Upper lobe of left lung (tissue), 6 donors: ENCODE measurements around the gene TRIM44. TPM values are rescaled to one million over a fixed set of nuclear protein-coding genes. Genes with fewer than 3 reads are reported as not detected.

Experiments
- ATAC-seq, 2 donors: fragments of 200-7000 bp; cut with Tn5 transposase; one replicate each; pipeline ENCODE4 v1.9.1; 2022; ENCODE audit warnings: mild to moderate bottlenecking in 2 of 2, moderate library complexity in 2 of 2; ENCODE audit not compliant: low FRiP score in 2 of 2
- DNase-seq, 2 donors: peaks; one replicate each; pipeline ENCODE4 v3.0.0-alpha.2; 2019 to 2020
- H3K27ac ChIP-seq, 4 donors: fragments of 200-600 bp; sonication (generic); one replicate each; pipeline ENCODE4 v1.5.1; 2016 to 2019
- H3K27me3 ChIP-seq, 4 donors: fragments of 200-600 bp; sonication (generic); one replicate each; pipeline ENCODE4 v1.5.1; 2017 to 2019
- H3K36me3 ChIP-seq, 4 donors: fragments of 200-600 bp; sonication (generic); one replicate each; pipeline ENCODE4 v1.5.1; 2016 to 2019
- H3K4me1 ChIP-seq, 4 donors: fragments of 200-600 bp; sonication (generic); one replicate each; pipeline ENCODE4 v1.5.1; 2018 to 2019
- H3K4me3 ChIP-seq, 4 donors: fragments of 200-600 bp; sonication (generic); one replicate each; pipeline ENCODE4 v1.5.1; 2017 to 2019; ENCODE audit warnings: mild to moderate bottlenecking in 2 of 4, moderate library complexity in 1 of 4
- H3K9me3 ChIP-seq, 4 donors: fragments of 200-600 bp; sonication (generic); one replicate each; pipeline ENCODE4 v1.5.1; 2018 to 2019
- CTCF ChIP-seq, 6 experiments: fragments of 450-650 bp in 4 of 6; fragments of 200-600 bp in 2 of 6; sonication (generic) in 2 of 6; IDR thresholded peaks; one replicate each; pipeline ENCODE4 v1.5.1; 2016 to 2019; ENCODE audit warnings: antibody characterized with exemption in 6 of 6
- EP300 ChIP-seq, 4 donors: sonication (generic); formaldehyde crosslinking; IDR thresholded peaks; one replicate each; pipeline ENCODE4 v1.5.1; 2017; ENCODE audit warnings: antibody characterized with exemption in 4 of 4, control low read depth in 2 of 4
- POLR2A ChIP-seq, 4 donors: fragments of 450-650 bp; IDR thresholded peaks; one replicate each; pipeline ENCODE4 v1.5.1; 2016 to 2017; ENCODE audit warnings: antibody characterized with exemption in 4 of 4, mild to moderate bottlenecking in 2 of 4
- POLR2AphosphoS5 ChIP-seq, 2 donors: sonication (generic); formaldehyde crosslinking; IDR thresholded peaks; one replicate each; pipeline ENCODE4 v1.5.1; 2017; ENCODE audit warnings: antibody characterized with exemption in 2 of 2
- WGBS, 2 donors: methylation state at CpG; one replicate each; pipeline ENCODE4 v1.1.5; 2017 to 2018; 5-methylcytosine and 5-hydroxymethylcytosine counted together
- total RNA-seq, 6 donors: library from RNA; depleted of rRNA in 4 of 6; stranded (reverse); fragments of >200 nt in 4 of 6; gene quantifications; one replicate each; pipeline versions ENCODE4 v1.1.0 to v1.2.1, GENCODE V29; 2016 to 2021
- donor health status: DM: no; HTN: no; CAD: no; lungs with moderate emphysema.
- donor health status: DM: no; HTN: yes; CAD: no; lungs with severe emphysema.

Gene TRIM44
- total RNA-seq, 6 donors from 2014 or later, result 48.9 to 133 (median 64.0) TPM

- ATAC-seq, result no peak
- no peak for TF ChIP-seq EP300 (IDR thresholded peaks at IDR 0.05)
- WGBS, 2 donors, result 86 to 100% methylated on average over 1 of the region's 1 CpG
- no peak for DNase-seq
- H3K4me3 ChIP-seq, result no peak overlapping the region
- H3K27me3 ChIP-seq, result no peaks in the 10 kb centered on the region
- H3K4me1 ChIP-seq, result peaks cover 4 to 19% (median 10%) of the 10 kb centered on the region in 4 donors
- H3K36me3 ChIP-seq, result no peaks in the 10 kb centered on the region
- peak overlapping the region in 1 of 4 donors; percentile 1 for H3K27ac ChIP-seq
- no peaks in the 10 kb centered on the region for H3K9me3 ChIP-seq
Measured at GRCh38 chr11:35675901-35676610, 13.5 kb downstream of the TRIM44 start.

GRCh38 chr11:35676611-35676965 is 14.0 kb downstream of the TRIM44 start:
- TF ChIP-seq POLR2AphosphoS5 (IDR thresholded peaks at IDR 0.05) (no peak), POLR2A (IDR thresholded peaks at IDR 0.05) (no peak), EP300 (IDR thresholded peaks at IDR 0.05) (no peak), CTCF (IDR thresholded peaks at IDR 0.05) (no peak)
- H3K27ac ChIP-seq, result peak overlapping the region in 1 of 4 donors; percentile 1
- WGBS, 2 donors, result 83 to 88% methylated on average over 1 of the region's 1 CpG
- DNase-seq (no peak), ATAC-seq (no peak)
- no peak overlapping the region for H3K4me3 ChIP-seq
- H3K9me3 ChIP-seq, result no peaks in the 10 kb centered on the region
- no peaks in the 10 kb centered on the region for H3K36me3 ChIP-seq
- peaks cover 4 to 13% (median 7%) of the 10 kb centered on the region in 4 donors for H3K4me1 ChIP-seq
- no peaks in the 10 kb centered on the region for H3K27me3 ChIP-seq

- ATAC-seq (no peak), DNase-seq (no peak)
- Histone ChIP-seq H3K36me3 (no peaks in the 10 kb centered on the region), H3K27ac (no peak overlapping the region), H3K4me1 (peaks cover 4 to 21% (median 15%) of the 10 kb centered on the region in 4 donors), H3K9me3 (no peaks in the 10 kb centered on the region), H3K27me3 (no peaks in the 10 kb centered on the region), H3K4me3 (no peak overlapping the region)
- WGBS, 2 donors, result 94 to 97% methylated on average over 1 of the region's 1 CpG
- TF ChIP-seq POLR2AphosphoS5 (IDR thresholded peaks at IDR 0.05) (no peak), POLR2A (IDR thresholded peaks at IDR 0.05) (no peak), EP300 (IDR thresholded peaks at IDR 0.05) (no peak), CTCF (IDR thresholded peaks at IDR 0.05) (no peak)
Measured at GRCh38 chr11:35677904-35678303, 15.3 kb downstream of the TRIM44 start.

- Histone ChIP-seq H3K4me3 (no peak overlapping the region), H3K27ac (no peak overlapping the region), H3K36me3 (no peaks in the 10 kb centered on the region), H3K4me1 (peaks cover 4 to 23% (median 19%) of the 10 kb centered on the region in 4 donors), H3K27me3 (no peaks in the 10 kb centered on the region), H3K9me3 (no peaks in the 10 kb centered on the region)
- ATAC-seq (no peak), DNase-seq (no peak)
- TF ChIP-seq POLR2AphosphoS5 (IDR thresholded peaks at IDR 0.05) (no peak), CTCF (IDR thresholded peaks at IDR 0.05) (no peak), POLR2A (IDR thresholded peaks at IDR 0.05) (no peak), EP300 (IDR thresholded peaks at IDR 0.05) (no peak)
- WGBS, 2 donors, result 93 to 95% methylated on average over 4 of the region's 4 CpGs
Measured at GRCh38 chr11:35678471-35678870, 15.9 kb downstream of the TRIM44 start.

- no peaks in the 10 kb centered on the region for H3K27me3 ChIP-seq
- peaks cover 4 to 23% (median 20%) of the 10 kb centered on the region in 4 donors for H3K4me1 ChIP-seq
- WGBS, 2 donors, result 93 to 100% methylated on average over 1 of the region's 1 CpG
- no peaks in the 10 kb centered on the region for H3K9me3 ChIP-seq
- no peak overlapping the region for H3K4me3 ChIP-seq
- ATAC-seq (no peak), DNase-seq (no peak)
- H3K27ac ChIP-seq, result no peak overlapping the region
- no peak for TF ChIP-seq POLR2AphosphoS5 (IDR thresholded peaks at IDR 0.05)
- no peak for TF ChIP-seq EP300 (IDR thresholded peaks at IDR 0.05)
- no peak for TF ChIP-seq CTCF (IDR thresholded peaks at IDR 0.05)
- TF ChIP-seq POLR2A (IDR thresholded peaks at IDR 0.05), result no peak
- no peaks in the 10 kb centered on the region for H3K36me3 ChIP-seq
Measured at GRCh38 chr11:35678975-35679374, 16.4 kb downstream of the TRIM44 start.
